Erythroblast (primary cell): Measurements from ENCODE around the gene PCDHB9.
"Not testable (repeated sequence)": the region's sequence is repeated elsewhere in the genome, so short reads cannot be mapped to it uniquely, and the experiment has no call there.

Experiments
- DNase-seq, 2 experiments: peaks; one replicate each; lab custom pipeline; 2025; lab: John Stamatoyannopoulos, UW
- GATA1 ChIP-seq: IDR thresholded peaks from 2 replicates; pipeline ENCODE4 v1.6.1; 2011; ENCODE audit warnings: low read depth, mild to moderate bottlenecking, control low read depth, low read length, moderate library complexity
- POLR2A ChIP-seq: IDR thresholded peaks from 2 replicates; pipeline ENCODE4 v1.6.1; 2011; ENCODE audit warnings: mild to moderate bottlenecking, low read length

The PCDHB9 gene

GRCh38 chr5:141223112-141223783 is 36.3 kb downstream of the PCDHB9 start, which contains the start of gene PCDHB14:
PCDHB14 (plus strand) TSS chr5:141223343; CDS start chr5:141223506, 163 bp downstream.
- peak in 1 of 2 experiments; percentile 1 for DNase-seq
- TF ChIP-seq GATA1, result no peak
- no peak for TF ChIP-seq POLR2A

DNA sequence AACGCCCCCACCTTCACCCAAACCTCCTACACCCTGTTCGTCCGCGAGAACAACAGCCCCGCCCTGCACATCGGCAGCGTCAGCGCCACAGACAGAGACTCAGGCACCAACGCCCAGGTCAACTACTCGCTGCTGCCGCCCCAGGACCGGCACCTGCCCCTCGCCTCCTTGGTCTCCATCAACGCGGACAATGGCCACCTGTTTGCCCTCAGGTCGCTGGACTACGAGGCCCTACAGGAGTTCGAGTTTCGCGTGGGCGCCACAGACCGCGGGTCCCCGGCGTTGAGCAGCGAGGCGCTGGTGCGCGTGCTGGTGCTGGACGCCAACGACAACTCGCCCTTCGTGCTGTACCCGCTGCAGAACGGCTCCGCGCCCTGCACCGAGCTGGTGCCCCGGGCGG is 37.9 kb downstream of the PCDHB9 start:
- not testable (repeated sequence) for DNase-seq

DNA sequence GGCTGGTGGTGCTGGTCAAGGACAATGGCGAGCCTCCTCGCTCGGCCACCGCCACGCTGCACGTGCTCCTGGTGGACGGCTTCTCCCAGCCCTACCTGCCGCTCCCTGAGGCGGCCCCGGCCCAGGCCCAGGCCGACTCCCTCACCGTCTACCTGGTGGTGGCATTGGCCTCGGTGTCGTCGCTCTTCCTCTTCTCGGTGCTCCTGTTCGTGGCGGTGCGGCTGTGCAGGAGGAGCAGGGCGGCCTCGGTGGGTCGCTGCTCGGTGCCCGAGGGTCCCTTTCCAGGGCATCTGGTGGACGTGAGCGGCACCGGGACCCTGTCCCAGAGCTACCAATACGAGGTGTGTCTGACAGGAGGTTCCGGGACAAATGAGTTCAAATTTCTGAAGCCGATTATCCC is 38.5 kb downstream of the PCDHB9 start:
- DNase-seq, result not testable (repeated sequence)

DNA sequence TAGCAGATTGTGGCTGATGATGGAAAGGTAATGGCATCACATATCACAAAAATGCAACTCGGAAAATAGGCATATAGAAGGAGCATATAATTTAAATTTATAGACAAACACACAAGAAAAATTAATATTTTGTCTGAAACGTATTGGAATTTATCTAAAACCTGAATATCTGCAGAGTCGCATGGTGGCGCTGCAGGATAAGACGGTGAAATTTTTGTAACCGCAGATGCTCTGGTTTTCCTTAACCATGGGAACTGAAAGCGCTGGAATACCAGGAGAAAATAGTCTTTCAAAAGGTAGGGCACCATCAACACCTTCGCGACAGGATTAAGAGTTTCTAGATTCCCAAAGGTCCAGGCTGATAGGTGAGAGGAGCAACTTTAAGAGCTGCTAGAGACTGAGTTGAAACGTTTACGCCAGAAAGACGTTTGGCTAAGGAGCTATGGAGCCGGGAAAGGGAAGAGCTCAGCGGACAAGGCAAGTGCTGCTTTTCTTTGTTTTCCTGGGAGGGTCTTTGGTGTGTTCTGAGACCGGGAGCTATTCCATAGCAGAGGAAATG is 47.2 kb downstream of the PCDHB9 start:
- TF ChIP-seq GATA1, result no peak
- no peak for TF ChIP-seq POLR2A
- peak in 1 of 2 experiments; percentile 1 for DNase-seq

DNA sequence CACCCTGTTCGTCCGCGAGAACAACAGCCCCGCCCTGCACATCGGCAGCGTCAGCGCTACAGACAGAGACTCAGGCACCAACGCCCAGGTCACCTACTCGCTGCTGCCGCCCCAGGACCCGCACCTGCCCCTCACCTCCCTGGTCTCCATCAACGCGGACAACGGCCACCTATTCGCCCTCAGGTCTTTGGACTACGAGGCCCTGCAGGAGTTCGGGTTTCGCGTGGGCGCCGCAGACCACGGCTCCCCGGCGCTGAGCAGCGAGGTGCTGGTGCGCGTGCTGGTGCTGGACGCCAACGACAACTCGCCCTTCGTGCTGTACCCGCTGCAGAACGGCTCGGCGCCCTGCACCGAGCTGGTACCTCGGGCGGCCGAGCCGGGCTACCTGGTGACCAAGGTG is 49.0 kb downstream of the PCDHB9 start:
- not testable (repeated sequence) for DNase-seq

DNA sequence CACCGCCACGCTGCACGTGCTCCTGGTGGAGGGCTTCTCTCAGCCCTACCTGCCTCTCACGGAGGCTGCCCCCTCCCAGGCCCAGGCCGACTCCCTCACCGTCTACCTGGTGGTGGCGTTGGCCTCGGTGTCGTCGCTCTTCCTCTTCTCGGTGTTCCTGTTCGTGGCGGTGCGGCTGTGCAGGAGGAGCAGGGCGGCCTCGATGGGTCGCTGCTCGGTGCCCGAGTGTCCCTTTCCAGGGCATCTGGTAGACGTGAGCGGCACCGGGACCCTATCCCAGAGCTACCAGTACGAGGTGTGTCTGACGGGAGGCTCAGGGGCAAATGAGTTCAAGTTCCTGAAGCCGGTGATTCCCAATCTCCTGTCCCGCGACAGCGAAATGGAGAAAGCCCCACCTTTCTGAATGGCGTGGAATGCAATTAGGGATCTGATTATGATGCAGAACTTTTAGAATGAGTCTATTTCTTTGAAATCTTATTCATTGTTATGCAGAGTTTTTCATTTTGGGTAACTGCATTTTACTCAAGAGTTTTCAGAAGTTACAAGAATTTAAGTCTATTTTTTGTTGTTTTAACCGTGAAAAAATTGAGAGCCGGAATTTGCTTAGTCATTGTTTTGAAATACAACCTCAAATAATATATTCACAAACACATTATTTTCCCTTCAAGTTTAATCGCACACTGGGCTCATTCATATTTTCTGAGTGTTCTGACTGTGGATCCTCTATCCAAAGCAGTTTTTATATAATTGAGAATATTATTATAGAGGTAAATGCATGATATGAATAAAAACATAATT is 49.8 kb downstream of the PCDHB9 start:
- DNase-seq, result no peak
- TF ChIP-seq GATA1 (no peak), POLR2A (no peak)
